Smooth muscle cell (in vitro differentiated cells): Measurements from ENCODE around the gene LRRC8D. TPM values are rescaled to one million over a fixed set of nuclear protein-coding genes. Genes with fewer than 3 reads are reported as not detected.

Experiments
- DNase-seq: peaks from one replicate; lab custom pipeline; 2025; ENCODE audit not compliant: unreplicated experiment; lab: John Stamatoyannopoulos, UW
- H2AFZ ChIP-seq: fragments of 200-600 bp; sonication (generic); 2 replicates; pipeline ENCODE4 v1.6.0; 2016; ENCODE audit warnings: antibody characterized with exemption, low read depth, mild to moderate bottlenecking
- H3F3A ChIP-seq: fragments of 200-600 bp; sonication (generic); 2 replicates; pipeline ENCODE4 v1.6.0; 2017; ENCODE audit warnings: antibody characterized with exemption, low read depth
- H3K27ac ChIP-seq: fragments of 200-600 bp; sonication (generic); 2 replicates; pipeline ENCODE4 v1.5.1; 2016; ENCODE audit warnings: low read depth, mild to moderate bottlenecking
- H3K27me3 ChIP-seq: fragments of 200-600 bp; sonication (generic); 2 replicates; pipeline ENCODE4 v1.6.1; 2016; ENCODE audit warnings: low read depth, mild to moderate bottlenecking
- H3K36me3 ChIP-seq: fragments of 200-600 bp; sonication (generic); 2 replicates; pipeline ENCODE4 v1.5.1; 2016; ENCODE audit warnings: low read depth
- H3K4me1 ChIP-seq: fragments of 200-600 bp; sonication (generic); 2 replicates; pipeline ENCODE4 v1.5.1; 2016; ENCODE audit warnings: low read depth
- H3K4me2 ChIP-seq: fragments of 200-600 bp; sonication (generic); 2 replicates; pipeline ENCODE4 v1.6.0; 2016; ENCODE audit warnings: mild to moderate bottlenecking
- H3K4me3 ChIP-seq: fragments of 200-600 bp; sonication (generic); 2 replicates; pipeline ENCODE4 v1.5.1; 2016; ENCODE audit warnings: mild to moderate bottlenecking
- H3K79me2 ChIP-seq: fragments of 200-600 bp; sonication (generic); 2 replicates; pipeline ENCODE4 v1.6.0; 2016; ENCODE audit warnings: low read depth, mild to moderate bottlenecking
- H3K9ac ChIP-seq: fragments of 200-600 bp; sonication (generic); 2 replicates; pipeline ENCODE4 v1.6.0; 2016; ENCODE audit warnings: low read depth
- H3K9me3 ChIP-seq: fragments of 200-600 bp; sonication (generic); replicated peaks from 2 replicates; pipeline ENCODE4 v1.5.1; 2016; ENCODE audit warnings: low read depth
- H4K20me1 ChIP-seq: fragments of 200-600 bp; sonication (generic); 2 replicates; pipeline ENCODE4 v1.6.0; 2016; ENCODE audit warnings: low read depth
- CTCF ChIP-seq: fragments of 200-600 bp; sonication (generic); IDR thresholded peaks from 2 replicates; pipeline ENCODE4 v1.5.1; 2017; ENCODE audit warnings: borderline replicate concordance, mild to moderate bottlenecking, antibody characterized with exemption; ENCODE audit not compliant: insufficient read depth, poor library complexity, severe bottlenecking
- WGBS: methylation state at CpG from one replicate; pipeline ENCODE4 v1.1.7; 2016; ENCODE audit warnings: low lambda C conversion rate; 5-methylcytosine and 5-hydroxymethylcytosine counted together
- polyA plus RNA-seq: library from polyadenylated mRNA; unstranded; fragments of >200 nt; fragmentation: Nextera tagmentation; extraction: Ambion mirVana; gene quantifications from 2 replicates; pipeline ENCODE4 v1.2.1, GENCODE V29; 2016
- total RNA-seq: library from RNA; depleted of rRNA; stranded (reverse); fragments of >200 nt; gene quantifications from 2 replicates; pipeline ENCODE4 v1.2.3, GENCODE V29; 2014

The LRRC8D gene
- total and polyA plus RNA-seq, 2 experiments from 2014 or later, result 5.2 to 25.1 TPM

DNA sequence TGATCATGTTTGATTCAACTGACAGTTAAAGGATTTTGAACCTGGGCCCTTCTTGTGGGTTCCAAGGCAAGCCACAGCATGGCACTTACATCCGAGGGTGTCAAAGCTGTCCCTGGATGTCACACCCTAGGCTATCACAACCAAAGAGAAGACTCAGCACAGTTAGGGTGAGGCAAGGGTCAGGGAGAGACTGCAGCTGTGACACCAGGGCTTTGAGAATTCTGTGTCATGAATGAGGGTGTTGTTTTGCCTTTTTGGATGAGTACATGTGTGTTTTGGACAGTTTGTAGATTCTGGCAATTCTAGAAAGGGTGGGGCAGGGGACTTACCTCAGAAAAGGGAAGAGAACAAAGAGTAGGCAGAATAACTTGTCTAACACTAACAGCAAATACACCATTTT, 136.3 kb downstream of the LRRC8D start:
- no peaks in the 10 kb centered on the region for H3K79me2 ChIP-seq
- H3K4me1 ChIP-seq, result no peaks in the 10 kb centered on the region
- H3K4me2 ChIP-seq, result no peak overlapping the region
- H2AFZ ChIP-seq, result no peak overlapping the region
- no peak overlapping the region for H3K27ac ChIP-seq
- no peaks in the 10 kb centered on the region for H4K20me1 ChIP-seq
- H3K4me3 ChIP-seq, result no peak overlapping the region
- H3K9ac ChIP-seq, result no peak overlapping the region
- no peaks in the 10 kb centered on the region for H3K9me3 ChIP-seq
- TF ChIP-seq CTCF, result no peak
- no peaks in the 10 kb centered on the region for H3K27me3 ChIP-seq
- 50% methylated on average over 1 of the region's 1 CpG for WGBS
- no peaks in the 10 kb centered on the region for H3K36me3 ChIP-seq
- H3F3A ChIP-seq, result peaks cover 3% of the 10 kb centered on the region
- DNase-seq, result no peak

DNA sequence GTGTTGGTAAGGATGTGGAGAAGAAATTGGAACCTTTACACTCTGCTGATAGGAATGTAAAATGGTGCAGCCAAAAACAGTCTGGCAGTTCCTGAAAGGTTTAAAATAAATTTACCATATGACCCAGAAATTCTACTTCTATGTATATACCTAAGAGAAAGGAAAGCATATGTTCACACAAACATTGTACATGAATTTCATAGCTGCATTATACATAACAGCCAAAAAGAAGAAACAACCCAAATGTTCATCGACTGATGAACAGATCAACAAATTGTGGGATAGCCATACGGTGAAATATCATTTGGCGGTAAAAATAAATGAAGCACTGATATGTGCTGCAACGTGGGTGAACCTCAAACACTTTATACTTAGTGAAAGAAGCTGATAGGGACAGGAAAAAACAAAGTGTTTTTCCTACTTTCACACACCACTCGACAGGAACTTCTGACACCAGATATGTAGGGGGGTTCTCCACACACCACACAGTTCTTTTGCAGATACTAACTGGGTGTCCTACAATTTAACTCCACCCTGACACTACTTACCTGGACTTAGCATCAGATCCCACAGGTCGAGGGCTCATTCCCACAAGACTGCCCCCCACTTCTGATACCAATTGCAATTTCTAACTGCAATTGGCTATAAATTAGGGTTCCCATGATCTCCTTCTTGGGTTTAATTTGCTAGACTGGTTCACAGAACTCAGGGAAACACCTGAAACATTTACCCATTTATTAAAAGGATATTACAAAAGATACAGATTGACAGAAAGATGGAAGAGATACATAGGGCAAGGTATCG, 138.2 kb downstream of the LRRC8D start:
- WGBS, result 95% methylated on average over 7 of the region's 7 CpGs
- Histone ChIP-seq H3K27me3 (no peaks in the 10 kb centered on the region), H3K4me1 (no peaks in the 10 kb centered on the region), H3K4me3 (no peak overlapping the region), H3F3A (peaks cover 3% of the 10 kb centered on the region), H3K27ac (no peak overlapping the region), H3K36me3 (no peaks in the 10 kb centered on the region), H3K4me2 (no peak overlapping the region), H3K9ac (no peak overlapping the region), H3K9me3 (no peaks in the 10 kb centered on the region), H3K79me2 (no peaks in the 10 kb centered on the region), H4K20me1 (no peaks in the 10 kb centered on the region), H2AFZ (no peak overlapping the region)
- no peak for DNase-seq
- TF ChIP-seq CTCF, result no peak

DNA sequence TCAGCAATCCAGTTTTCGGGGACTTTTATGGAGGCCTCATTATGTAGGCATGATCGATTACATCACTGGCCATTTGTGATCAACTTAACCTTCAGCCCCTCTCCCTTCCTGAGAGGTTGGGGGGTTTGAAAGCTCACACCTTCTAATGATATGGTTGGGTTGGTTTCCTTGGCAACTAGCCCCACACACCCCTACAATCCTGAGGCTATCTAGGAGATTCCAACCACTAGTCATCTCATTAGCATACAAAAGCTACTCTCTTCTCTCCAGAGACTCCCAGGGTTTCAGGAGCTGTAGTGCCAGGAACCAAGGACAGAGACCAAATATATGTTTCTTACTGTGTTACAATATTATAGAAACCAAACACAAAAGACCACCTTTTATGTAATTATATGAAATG, 138.9 kb downstream of the LRRC8D start:
- Histone ChIP-seq H2AFZ (no peak overlapping the region), H3K4me3 (no peak overlapping the region), H3F3A (peaks cover 3% of the 10 kb centered on the region), H4K20me1 (no peaks in the 10 kb centered on the region), H3K27me3 (no peaks in the 10 kb centered on the region), H3K4me1 (no peaks in the 10 kb centered on the region), H3K9me3 (no peaks in the 10 kb centered on the region), H3K36me3 (no peaks in the 10 kb centered on the region), H3K79me2 (no peaks in the 10 kb centered on the region), H3K27ac (no peak overlapping the region), H3K4me2 (no peak overlapping the region), H3K9ac (no peak overlapping the region)
- 98% methylated on average over 2 of the region's 2 CpGs for WGBS
- DNase-seq, result no peak
- TF ChIP-seq CTCF, result no peak
